Diencephalon (tissue), 1 donor: ENCODE data around the gene SLC2A4. TPM values are rescaled to one million over a fixed set of nuclear protein-coding genes. Genes with fewer than 3 reads are reported as not detected.

Source experiments
- total RNA-seq: library from RNA; depleted of rRNA; stranded (reverse); fragments of >200 nt; gene quantifications from one replicate; pipeline ENCODE4 v1.2.3, GENCODE V29; 2014

SLC2A4 gene
- total RNA-seq, result 0.23 TPM

DNA sequence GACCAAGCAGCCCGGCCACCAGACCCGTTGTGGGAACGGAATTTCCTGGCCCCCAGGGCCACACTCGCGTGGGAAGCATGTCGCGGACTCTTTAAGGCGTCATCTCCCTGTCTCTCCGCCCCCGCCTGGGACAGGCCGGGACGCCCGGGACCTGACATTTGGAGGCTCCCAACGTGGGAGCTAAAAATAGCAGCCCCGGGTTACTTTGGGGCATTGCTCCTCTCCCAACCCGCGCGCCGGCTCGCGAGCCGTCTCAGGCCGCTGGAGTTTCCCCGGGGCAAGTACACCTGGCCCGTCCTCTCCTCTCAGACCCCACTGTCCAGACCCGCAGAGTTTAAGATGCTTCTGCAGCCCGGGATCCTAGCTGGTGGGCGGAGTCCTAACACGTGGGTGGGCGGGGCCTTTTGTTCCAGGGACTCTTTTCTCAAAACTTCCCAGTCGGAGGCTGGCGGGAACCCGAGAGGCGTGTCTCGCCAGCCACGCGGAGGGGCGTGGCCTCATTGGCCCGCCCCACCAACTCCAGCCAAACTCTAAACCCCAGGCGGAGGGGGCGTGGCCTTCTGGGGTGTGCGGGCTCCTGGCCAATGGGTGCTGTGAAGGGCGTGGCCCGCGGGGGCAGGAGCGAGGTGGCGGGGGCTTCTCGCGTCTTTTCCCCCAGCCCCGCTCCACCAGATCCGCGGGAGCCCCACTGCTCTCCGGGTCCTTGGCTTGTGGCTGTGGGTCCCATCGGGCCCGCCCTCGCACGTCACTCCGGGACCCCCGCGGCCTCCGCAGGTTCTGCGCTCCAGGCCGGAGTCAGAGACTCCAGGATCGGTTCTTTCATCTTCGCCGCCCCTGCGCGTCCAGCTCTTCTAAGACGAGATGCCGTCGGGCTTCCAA, at the start of gene SLC2A4:
Gene SLC2A4, plus strand, starts transcription at position 645 of the 879 bp plus-strand sequence. Its CDS starts 217 bp downstream, at position 862.

DNA sequence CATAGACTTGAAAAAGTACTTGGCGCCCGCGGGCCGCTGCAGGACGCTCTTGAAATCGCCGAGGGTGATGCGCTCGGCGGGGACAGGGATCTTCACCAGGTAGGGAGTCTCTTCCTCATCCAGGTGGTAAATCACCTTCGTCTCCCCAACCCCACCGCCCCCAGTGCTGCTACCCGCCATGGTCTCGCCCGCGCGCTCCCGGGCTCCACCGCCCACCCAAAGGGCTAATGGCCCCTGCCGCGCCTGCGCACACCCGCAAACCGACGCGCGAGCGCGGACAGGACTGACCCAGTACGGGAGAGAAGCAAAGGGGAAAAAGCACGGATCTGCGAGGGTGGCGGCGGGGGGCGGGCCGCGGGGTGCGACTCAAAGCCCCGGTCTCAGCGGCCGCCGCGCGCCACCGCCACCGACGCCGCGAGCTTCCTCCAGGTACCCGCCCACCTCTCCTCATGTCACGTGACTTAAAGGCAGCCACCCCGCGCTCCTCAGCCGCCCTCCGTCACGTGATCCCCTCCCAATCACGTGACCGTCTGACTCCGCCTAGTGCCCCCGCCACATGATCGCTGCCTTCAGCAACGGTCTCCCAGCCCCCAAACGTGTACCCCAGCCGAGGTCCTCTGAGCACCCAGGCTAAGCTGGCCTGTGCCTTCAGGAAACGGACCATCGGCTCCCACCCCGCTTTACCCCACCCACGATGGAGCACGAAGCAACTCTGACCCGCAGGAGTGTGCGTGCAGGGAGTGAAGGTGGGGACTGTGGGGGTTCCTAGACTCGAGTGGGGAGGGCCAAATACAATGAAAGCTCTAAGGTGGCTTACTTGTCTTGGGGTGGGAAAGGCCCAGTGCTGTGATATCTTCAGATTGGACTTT, 47.2 kb upstream of the SLC2A4 start, which contains the start of gene DVL2:
Gene DVL2, minus strand, starts transcription at position 435 of the 869 bp plus-strand sequence. Its CDS starts 255 bp downstream, at position 180.

DNA sequence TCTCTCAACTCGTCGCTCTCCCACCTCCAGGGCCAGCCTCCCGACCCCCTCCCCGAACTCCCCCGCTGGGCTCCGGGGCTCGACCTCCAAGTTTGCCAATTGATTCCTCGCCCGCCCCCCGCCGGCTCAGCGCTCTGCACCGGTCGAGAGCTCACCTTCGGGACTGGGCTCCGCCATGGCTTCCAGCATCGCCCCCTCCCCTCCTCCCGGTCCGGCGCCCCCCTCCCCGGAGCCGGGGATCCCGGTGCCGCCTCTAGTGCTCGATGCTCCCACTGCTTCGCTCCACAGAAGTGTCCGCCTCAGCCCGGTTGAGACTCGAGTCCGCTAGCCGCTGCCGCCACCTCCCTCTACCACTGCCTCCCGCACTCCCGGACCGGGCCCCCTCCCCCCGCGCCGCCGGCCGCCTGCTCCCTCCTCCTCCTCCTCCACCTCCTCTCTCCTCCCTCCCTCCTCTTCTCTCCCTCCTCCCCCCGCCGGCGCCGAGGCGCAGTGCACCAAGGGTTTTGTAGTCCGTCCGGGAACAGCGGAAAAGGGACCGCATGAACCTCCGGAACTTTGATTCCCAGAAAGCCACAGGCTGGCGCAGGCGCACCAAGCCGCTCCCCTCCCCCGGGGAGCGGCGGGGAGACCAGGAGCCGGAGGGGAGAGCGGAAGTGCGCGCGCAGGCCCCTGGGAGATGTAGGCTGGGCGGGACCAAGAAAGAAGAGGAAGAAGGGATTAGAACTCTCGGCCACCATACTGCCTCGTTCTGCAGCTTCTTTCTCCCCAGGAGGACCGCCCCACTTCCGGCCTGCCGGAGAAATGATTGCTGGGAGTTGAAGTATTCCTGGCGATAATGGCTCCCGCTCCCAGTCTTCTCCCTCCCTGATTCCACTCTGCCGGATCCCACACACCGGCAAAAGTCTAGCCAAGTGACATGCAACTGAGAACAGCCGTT, 42.2 kb upstream of the SLC2A4 start, which contains the start of gene PHF23:
Gene PHF23, minus strand, starts transcription at position 367 of the 937 bp plus-strand sequence. Its CDS starts 178 bp downstream, at position 189.

DNA sequence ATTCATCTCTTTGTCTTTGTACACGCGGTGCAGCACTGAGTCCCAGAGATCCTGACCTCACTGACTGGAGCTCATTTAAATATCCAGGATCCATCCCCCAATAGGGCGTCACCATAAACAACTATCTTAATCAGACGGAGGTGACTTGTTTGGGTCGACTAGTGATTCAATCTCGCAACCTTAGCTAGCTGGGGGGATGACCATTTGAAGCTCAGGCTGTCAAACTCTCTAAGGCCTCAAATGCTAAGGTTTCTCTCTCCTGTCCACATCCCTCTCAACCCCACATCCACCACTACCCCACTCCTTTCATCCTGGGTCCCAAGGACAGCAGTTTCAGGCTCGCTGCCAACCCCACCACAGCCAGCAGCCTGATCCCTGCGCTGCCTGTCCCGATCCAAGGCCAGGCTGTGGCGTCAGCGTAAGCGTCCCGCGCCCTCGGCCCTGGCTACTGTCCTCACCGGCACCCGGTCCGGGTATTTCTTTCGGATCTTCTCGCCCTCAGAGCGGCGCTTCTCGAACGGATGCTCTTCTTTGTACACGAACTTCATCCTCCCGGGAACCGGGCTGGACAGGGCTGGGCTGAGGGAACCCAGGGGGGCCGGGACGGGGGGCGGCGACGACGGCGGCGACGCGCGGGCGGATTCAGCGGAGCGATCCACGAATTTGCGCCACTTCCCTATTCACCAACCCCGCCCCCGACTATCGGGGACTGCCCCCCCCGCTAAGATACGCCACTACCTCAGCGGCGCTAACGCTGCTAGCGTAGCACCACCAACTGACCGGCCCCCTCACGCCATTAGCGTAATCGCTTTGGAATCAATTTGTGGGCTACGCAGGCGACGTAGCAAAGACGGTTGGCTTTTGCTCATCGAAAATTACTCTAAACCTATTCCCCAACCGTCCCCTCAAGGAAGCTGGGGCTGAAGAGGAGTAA, 39.5 kb upstream of the SLC2A4 start, which contains the start of gene GABARAP:
Gene GABARAP, minus strand, starts transcription at position 667 of the 934 bp plus-strand sequence. Its CDS starts 119 bp downstream, at position 548.

DNA sequence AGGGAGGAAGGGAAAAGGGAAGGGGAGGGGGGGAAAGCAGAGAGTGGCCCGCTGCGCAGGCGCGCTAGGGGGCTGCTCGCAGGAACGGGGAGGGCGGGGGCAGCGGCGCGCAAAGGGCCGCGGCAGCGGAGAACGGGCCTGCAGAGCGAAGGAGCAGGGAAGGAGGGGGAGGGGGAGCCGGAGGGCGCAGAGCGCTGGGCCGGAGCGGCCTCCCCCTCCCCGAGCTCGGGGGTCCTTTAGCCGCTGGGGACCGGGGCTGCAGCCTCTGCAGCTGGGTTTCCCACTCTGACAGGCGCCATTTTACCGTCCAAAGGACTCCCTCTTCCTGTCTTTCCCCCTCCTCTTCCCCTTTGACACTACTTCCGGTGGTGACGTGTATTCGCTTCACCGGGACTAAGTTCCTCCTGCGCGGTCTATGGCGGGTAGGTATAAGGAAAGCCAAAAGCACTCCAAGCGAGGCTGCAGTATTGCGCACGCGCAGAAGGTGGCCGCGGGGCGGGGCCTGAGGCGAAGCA, 29.8 kb upstream of the SLC2A4 start, which contains the start of gene CTDNEP1:
Gene CTDNEP1, minus strand, starts transcription at position 74 of the 515 bp plus-strand sequence. CDS start 438 bp downstream, outside the sequence.

DNA sequence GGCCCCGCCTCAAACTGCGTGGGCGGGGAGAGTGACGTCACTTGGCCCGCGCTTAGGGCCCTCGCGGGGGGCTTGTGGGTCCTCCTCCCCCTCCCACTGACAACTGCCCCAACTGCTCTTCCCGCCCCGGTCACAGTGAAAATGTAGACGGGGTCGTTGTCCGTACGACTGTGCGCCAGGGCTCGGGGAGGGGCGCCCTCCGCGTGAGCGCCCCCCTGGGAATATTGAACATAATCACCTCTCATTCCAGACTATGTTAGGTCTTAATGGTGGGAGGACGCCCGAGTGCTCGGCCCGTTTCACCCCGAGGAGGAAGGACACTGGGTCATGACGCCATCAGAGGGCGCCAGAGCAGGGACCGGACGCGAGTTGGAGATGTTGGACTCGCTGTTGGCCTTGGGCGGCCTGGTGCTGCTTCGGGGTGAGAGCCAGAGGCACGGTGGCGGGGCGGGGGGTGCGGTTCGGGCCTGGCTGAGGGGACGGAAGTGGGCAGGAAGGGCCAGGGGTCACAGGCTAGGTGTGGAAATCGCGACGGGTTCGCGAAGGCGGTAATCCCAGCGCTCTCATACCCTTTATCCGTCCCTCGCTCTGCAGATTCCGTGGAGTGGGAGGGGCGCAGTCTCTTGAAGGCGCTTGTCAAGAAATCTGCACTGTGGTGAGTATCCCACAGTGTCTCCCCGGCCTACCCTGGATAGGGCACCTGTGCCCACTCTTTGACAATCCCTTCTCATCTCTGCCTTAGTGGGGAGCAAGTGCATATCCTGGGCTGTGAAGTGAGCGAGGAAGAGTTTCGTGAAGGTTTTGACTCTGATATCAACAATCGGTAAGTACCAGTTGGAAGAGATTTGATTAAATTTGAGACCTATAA, 29.1 kb upstream of the SLC2A4 start, which contains the start of gene ELP5:
Gene ELP5, plus strand, starts transcription at position 40 of the 868 bp plus-strand sequence. Its CDS starts 336 bp downstream, at position 376.

DNA sequence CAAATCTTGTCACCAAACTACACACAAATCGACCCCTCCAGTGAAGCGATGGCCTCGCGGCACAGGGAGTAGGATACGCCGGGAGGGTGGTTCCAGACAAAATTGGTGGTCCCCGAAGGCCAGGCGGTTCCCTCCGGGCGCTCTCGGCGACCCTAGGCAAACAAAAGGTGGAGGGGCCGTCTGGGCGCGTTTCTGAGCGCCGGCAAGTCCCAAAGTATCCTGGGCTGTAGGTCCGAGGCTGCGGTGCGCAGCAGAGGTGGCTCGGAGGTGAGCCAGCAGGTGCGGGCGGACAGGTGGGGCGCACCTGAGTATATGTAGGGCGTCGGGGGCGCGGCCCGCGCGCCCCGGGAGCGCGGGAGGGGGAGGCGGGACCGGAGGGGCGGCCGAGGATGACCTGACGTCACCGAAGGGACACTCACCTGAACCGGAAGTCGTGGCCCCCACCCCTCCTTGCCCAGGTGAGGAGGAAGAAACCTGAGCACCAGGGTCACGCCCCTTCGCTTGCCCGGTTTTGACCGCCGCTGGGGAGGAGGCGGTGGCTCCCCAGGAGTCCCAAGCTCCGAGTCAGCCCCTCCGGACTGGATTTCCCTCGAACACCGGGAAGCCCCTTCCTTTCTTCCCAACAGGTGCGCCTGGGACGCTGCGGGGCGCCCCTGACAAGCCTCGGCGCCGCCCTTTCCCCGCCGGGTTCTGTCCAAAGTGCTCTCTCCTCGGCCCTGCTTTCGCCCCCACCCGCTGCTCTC, 19.2 kb upstream of the SLC2A4 start, which contains the start of gene CLDN7:
Gene CLDN7, minus strand, starts transcription at position 287 of the 743 bp plus-strand sequence. CDS start 435 bp downstream, outside the sequence.

DNA sequence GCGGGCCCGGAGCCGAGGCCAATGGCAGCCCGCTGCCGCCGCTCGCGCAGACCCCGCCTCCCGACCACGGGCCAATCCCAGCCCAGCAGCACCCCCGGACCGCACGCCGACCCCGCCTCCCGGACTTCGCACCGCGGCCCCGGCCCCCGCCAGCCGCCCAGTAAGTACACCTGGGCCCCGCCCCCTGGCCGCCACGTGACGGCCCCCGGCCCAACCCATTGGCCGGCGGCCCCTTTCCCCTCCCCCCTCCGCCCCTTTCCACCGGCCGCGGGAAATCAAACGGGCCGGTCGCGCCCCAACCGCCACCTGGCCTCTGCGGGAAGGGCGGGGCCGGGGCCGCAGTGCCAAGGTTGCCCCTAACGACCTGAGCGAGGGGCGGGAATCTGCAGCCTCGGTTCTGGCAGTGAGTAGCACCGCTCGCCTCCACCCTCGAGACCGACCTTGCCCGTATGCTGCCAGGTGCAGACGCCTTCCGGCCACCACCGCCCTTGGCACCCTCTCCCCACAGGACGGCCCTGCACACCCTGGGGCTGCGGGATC, 13.2 kb downstream of the SLC2A4 start, which contains the start of gene YBX2:
Gene YBX2, minus strand, starts transcription at position 26 of the 540 bp plus-strand sequence. CDS start 139 bp downstream, outside the sequence.

DNA sequence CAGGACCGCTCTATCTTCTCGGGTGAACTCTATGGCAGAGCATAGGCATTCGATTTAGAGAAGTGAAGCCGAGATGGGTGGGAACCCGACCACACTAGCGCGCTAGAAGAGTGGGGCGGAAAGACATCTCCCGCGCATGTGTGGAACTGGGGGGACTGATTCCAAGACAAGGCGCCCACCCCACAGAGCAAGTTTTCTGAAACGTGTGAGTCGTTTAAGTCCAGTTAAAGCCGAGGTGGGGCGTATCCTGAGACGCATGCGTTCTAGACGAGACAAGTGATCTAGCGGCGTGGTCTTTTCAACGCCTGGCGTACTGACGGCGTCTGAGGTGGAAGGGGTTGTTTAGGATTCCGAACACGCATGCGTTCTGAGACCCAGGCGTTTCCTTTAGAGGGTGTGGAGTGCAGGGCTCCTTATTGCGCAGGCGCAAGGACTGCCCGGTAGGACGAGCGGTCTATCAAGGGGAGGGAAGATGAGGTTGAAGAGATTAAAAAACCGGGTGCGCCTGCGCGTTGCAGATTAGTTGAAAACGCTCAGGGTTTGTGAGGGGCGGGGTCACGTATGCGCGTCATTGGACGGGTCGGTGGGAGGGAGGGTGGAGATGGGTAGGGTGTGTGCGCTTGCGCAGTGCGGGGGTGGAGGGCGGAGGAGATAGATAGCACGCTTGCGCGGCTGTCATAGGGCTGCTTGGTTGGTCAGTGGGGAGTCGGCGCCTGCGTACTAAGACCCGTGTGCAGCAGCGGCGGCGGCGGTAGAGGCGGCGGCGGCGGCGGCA, 25.6 kb downstream of the SLC2A4 start, which contains the start of gene EIF5A:
Gene EIF5A, plus strand, starts transcription at position 718 of the 775 bp plus-strand sequence. CDS start 2,008 bp downstream, outside the sequence.

DNA sequence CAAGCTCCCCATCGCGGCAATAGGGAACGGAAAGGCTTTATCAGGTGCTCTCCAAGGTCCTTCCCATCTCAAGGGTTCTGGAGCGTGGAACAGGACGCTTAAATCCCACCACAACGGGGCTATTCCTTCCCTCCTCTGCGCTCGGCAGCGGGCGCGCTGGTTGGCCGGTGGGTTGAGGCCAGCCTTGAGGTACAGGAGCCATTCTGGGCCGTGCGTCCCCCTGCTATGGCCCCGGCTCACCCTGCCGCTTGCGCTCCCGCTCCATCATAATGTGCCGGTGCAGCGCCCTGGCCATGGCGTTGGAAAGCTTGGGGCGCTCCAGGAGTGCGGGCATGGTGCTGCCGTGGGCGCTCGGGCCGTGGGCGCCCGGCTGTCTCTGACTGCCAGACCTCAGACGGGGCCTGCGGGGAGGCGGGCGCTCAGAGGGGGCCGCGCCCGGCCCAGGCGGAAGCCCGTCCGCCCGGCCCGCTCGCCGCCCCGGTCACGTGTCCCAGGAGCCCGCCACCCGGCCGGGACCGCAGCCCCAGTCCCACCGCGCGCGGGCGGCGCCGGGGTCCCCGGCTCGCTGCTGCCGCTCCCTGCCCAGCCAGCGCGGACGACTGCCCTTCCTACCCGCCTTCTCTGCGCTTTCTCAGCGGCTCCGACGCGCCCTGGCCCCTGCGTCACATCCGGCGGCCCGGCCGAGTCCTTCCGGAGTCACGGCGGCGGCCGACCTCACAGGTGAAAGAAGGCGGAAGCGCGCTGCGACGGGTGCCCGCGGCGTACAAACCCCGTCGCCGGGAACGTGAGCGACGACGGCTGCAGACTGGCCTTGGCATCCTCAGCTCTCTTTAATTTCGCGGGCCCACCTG, 33.4 kb downstream of the SLC2A4 start, which contains the start of gene GPS2:
Gene GPS2, minus strand, starts transcription at position 642 of the 851 bp plus-strand sequence. Its CDS starts 308 bp downstream, at position 334.

DNA sequence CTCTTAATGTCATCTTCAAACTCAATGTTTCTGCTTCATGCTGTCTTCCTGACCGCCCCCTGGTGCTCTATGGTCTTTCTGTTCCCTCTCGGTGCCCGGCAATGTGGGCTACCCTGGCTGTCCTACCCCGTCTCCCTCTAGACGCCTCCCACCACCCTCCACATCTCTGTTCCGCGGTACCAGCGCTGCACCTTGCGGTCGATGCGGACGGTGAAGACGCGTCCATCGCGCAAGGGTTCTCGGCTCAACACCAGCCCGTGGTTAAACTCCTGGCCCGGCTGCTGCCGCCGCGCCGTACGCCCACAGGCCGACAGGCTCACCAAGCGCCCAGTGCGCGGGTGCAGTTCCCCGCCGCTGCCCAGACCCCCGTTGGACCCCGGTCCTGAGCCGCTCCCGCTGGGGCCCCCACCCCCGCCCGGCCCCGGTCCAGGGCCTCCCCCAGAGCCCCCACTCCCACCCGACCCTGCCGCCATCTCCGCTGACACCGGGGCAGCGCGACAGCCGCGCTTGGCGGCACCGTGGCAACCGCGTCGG, 47.4 kb downstream of the SLC2A4 start, which contains the start of gene NEURL4:
Gene NEURL4, minus strand, starts transcription at position 496 of the 534 bp plus-strand sequence. Its CDS starts 23 bp downstream, at position 473.

DNA sequence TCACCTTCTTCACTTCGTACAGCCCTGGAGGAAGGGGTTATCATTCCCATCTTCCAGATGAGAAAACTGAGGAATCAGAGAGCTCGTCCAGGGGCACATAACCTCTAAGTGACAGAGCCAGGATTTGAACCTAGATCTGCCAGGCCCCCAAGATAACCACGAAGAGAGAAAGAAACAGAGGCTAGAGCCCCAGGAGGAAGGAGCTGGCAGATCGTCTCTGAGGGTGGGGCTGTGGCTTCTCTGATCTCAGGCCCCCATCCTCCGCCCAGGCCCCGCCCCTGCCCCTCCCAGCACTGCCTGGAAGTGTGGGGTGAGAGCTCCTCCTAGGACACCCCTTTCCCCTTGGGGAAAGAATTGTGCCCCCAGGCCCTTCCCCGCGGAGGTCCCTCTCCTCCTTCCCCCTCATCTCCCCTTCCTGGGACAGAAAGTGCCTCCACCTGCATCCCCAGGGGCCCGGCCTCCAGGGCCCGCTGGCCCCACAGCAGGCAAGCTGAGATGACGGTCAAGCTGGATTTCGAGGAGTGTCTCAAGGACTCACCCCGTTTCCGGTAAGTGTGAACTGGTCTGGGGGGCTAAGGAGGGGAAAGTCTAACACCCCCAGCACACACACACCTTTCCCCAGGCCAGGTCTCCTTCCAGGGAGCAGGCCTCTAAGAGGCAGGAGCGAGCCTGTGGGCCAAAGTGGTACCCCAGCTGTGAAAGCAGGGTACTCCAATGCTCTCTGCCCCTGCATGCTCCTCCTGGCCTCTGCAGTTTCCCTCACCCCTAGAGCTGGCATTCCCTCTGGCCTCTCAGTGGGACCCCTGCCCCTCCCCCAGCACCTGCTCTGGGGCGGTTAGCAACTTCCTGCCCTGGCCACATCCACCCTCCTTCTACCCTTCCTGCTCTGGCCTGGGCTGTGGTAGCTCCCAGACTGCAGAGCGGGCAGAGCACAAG, 55.0 kb downstream of the SLC2A4 start, which contains the start of gene ACAP1:
Gene ACAP1, plus strand, starts transcription at position 290 of the 936 bp plus-strand sequence. Its CDS starts 206 bp downstream, at position 496.

